SK-N-SH (cell line): Measurements from ENCODE around the gene SCARB1. TPM values are rescaled to one million over a fixed set of nuclear protein-coding genes. Genes with fewer than 3 reads are reported as not detected.

ENCODE experiments used
- CTCF ChIA-PET: fragments of 300-600, 350-600 bp; formaldehyde crosslinking; extraction: SDS; loops from one replicate; lab custom pipeline; 2021; lab: Yijun Ruan, JAX
- POLR2A ChIA-PET: fragments of 350-600 bp; sonication (Branson Sonifier 250); formaldehyde crosslinking; extraction: SDS; loops from one replicate; lab custom pipeline; 2020; ENCODE audit warnings: antibody characterized with exemption, inconsistent platforms; lab: Yijun Ruan, JAX
- DNase-seq: peaks from one replicate; pipeline ENCODE4 v3.0.0; 2012
- H2AFZ ChIP-seq: fragments of 200-600 bp; sonication (generic); 2 replicates; pipeline ENCODE4 v1.8.1; 2016; ENCODE audit warnings: antibody characterized with exemption, mild to moderate bottlenecking, low read depth
- H3F3A ChIP-seq: fragments of 200-600 bp; sonication (generic); replicated peaks from 2 replicates; pipeline ENCODE3; 2016; ENCODE audit warnings: antibody characterized with exemption, mild to moderate bottlenecking; ENCODE audit not compliant: insufficient read depth
- H3K27ac ChIP-seq, 2 experiments: fragments of 200-500 bp in 1 of 2; fragments of 200-600 bp in 1 of 2; sonication (Bioruptor generic) in 1 of 2; sonication (generic), shearing (Covaris generic) in 1 of 2; 2 replicates each; pipeline versions ENCODE4 v1.5.1 to v1.6.1; 2014 to 2016; ENCODE audit warnings: low read depth in 2 of 2, inconsistent platforms in 1 of 2, low read length in 1 of 2, mild to moderate bottlenecking in 1 of 2, mixed read lengths in 1 of 2
- H3K27me3 ChIP-seq: fragments of 200-600 bp; sonication (generic), shearing (Covaris generic); 2 replicates; pipeline ENCODE4 v1.6.1; 2016; ENCODE audit warnings: mixed run types; ENCODE audit not compliant: insufficient read depth
- H3K36me3 ChIP-seq, 2 experiments: fragments of 200-500 bp in 1 of 2; fragments of 200-600 bp in 1 of 2; sonication (Bioruptor generic) in 1 of 2; sonication (generic) in 1 of 2; replicated peaks in 1 of 2; 2 replicates each; pipeline versions ENCODE3 to v1.5.1; 2014 to 2016; ENCODE audit warnings: low read length in 1 of 2, mild to moderate bottlenecking in 1 of 2; ENCODE audit not compliant: insufficient read depth in 2 of 2, control insufficient read depth in 1 of 2
- H3K4me1 ChIP-seq, 2 experiments: fragments of 200-500 bp in 1 of 2; fragments of 200-600 bp in 1 of 2; sonication (Bioruptor generic) in 1 of 2; sonication (generic), shearing (Covaris generic) in 1 of 2; 2 replicates each; pipeline versions ENCODE4 v1.5.1 to v1.6.1; 2014 to 2016; ENCODE audit warnings: low read depth in 1 of 2, low read length in 1 of 2, mixed run types in 1 of 2; ENCODE audit not compliant: insufficient read depth in 2 of 2, control insufficient read depth in 1 of 2
- H3K4me2 ChIP-seq: fragments of 200-600 bp; sonication (generic), shearing (Covaris generic); 2 replicates; pipeline ENCODE4 v1.6.1; 2017; ENCODE audit warnings: mixed run types
- H3K4me3 ChIP-seq, 2 experiments: fragments of 200-500 bp in 1 of 2; fragments of 200-600 bp in 1 of 2; sonication (Bioruptor generic) in 1 of 2; sonication (generic), shearing (Covaris generic) in 1 of 2; 2 replicates each; pipeline versions ENCODE4 v1.5.1 to v1.8.1; 2014 to 2016; ENCODE audit warnings: low read depth in 2 of 2, inconsistent platforms in 1 of 2, low read length in 1 of 2, mild to moderate bottlenecking in 1 of 2, mixed read lengths in 1 of 2, moderate library complexity in 1 of 2
- H3K79me2 ChIP-seq: fragments of 200-600 bp; sonication (generic); 2 replicates; pipeline ENCODE4 v1.8.1; 2017; ENCODE audit warnings: mild to moderate bottlenecking; ENCODE audit not compliant: insufficient read depth
- H3K9ac ChIP-seq: fragments of 200-600 bp; sonication (generic); 2 replicates; pipeline ENCODE4 v1.6.1; 2017; ENCODE audit warnings: mixed run types
- H3K9me2 ChIP-seq: fragments of 200-600 bp; sonication (generic); 2 replicates; pipeline ENCODE4 v1.6.1; 2017; ENCODE audit warnings: mixed run types
- H3K9me3 ChIP-seq: fragments of 200-600 bp; sonication (generic); 2 replicates; pipeline ENCODE4 v1.6.1; 2017; ENCODE audit warnings: mixed run types, mild to moderate bottlenecking, moderate library complexity
- H4K20me1 ChIP-seq: fragments of 200-600 bp; sonication (generic); 2 replicates; pipeline ENCODE4 v1.6.1; 2017; ENCODE audit warnings: mild to moderate bottlenecking, mixed run types; ENCODE audit not compliant: insufficient read depth
- CHD2 ChIP-seq: fragments of 150-350 bp; IDR thresholded peaks from 2 replicates; pipeline ENCODE4 v1.6.1; 2018; ENCODE audit warnings: low read length; ENCODE audit not compliant: partially characterized antibody
- EP300 ChIP-seq, 2 experiments: IDR thresholded peaks; 2 replicates each; pipeline versions ENCODE4 v1.4.0 to v1.6.1; 2012; ENCODE audit warnings: borderline replicate concordance in 1 of 2, low read depth in 1 of 2, low read length in 1 of 2
- FOSL2 ChIP-seq: IDR thresholded peaks from 2 replicates; pipeline ENCODE4 v1.4.0; 2012; ENCODE audit warnings: low read depth, mild to moderate bottlenecking, moderate library complexity, borderline replicate concordance
- FOXJ3 ChIP-seq: sonication (generic); formaldehyde crosslinking; IDR thresholded peaks from 2 replicates; pipeline ENCODE4 v1.5.1; 2020; ENCODE audit warnings: mild to moderate bottlenecking, missing genetic modification reagents
- GATA2 ChIP-seq: sonication (generic); formaldehyde crosslinking; IDR thresholded peaks from 2 replicates; pipeline ENCODE4 v1.5.0; 2020; ENCODE audit warnings: mild to moderate bottlenecking, missing genetic modification reagents
- IRF3 ChIP-seq: fragments of 150-350 bp; IDR thresholded peaks from 2 replicates; pipeline ENCODE4 v1.6.1; 2016; ENCODE audit warnings: mild to moderate bottlenecking, low read depth, low read length
- MXI1 ChIP-seq: IDR thresholded peaks from 2 replicates; pipeline ENCODE4 v1.6.1; 2012; ENCODE audit warnings: mild to moderate bottlenecking, low read depth, low read length, improper control_type of control experiment
- NFIC ChIP-seq: IDR thresholded peaks from 2 replicates; pipeline ENCODE4 v1.4.0; 2012; ENCODE audit warnings: borderline replicate concordance
- NRF1 ChIP-seq: IDR thresholded peaks from 2 replicates; pipeline ENCODE4 v1.6.1; 2012; ENCODE audit warnings: low read depth, mild to moderate bottlenecking, low read length
- RXRA ChIP-seq: IDR thresholded peaks from 2 replicates; pipeline ENCODE4 v1.4.0; 2012; ENCODE audit warnings: low read depth, mild to moderate bottlenecking, borderline replicate concordance
- SIN3A ChIP-seq: IDR thresholded peaks from 2 replicates; pipeline ENCODE4 v1.6.1; 2012; ENCODE audit warnings: low read depth, mild to moderate bottlenecking, low read length, moderate library complexity, borderline replicate concordance
- TEAD4 ChIP-seq: IDR thresholded peaks from 2 replicates; pipeline ENCODE4 v1.4.0; 2012; ENCODE audit warnings: mild to moderate bottlenecking, borderline replicate concordance; ENCODE audit not compliant: insufficient read depth
- WGBS: methylation state at CpG from one replicate; pipeline ENCODE4 v1.1.6; 2017; ENCODE audit warnings: low lambda C conversion rate; 5-methylcytosine and 5-hydroxymethylcytosine counted together
- polyA plus RNA-seq, 3 experiments: library from polyadenylated mRNA; depleted of rRNA; stranded (reverse); fragments of >200 nt; gene quantifications; 2 replicates each; pipeline ENCODE4 v1.2.3, GENCODE V29; 2012
- TF ChIP-seq, protein P1 (sequence below): IDR thresholded peaks from 2 replicates; pipeline ENCODE4 v1.6.1; 2012; ENCODE audit warnings: mild to moderate bottlenecking, low read depth, low read length, moderate library complexity

SCARB1 gene
- polyA plus RNA-seq, 1 of the 3 experiments (the other 2 are of a cell fraction): 33.0 TPM

DNA sequence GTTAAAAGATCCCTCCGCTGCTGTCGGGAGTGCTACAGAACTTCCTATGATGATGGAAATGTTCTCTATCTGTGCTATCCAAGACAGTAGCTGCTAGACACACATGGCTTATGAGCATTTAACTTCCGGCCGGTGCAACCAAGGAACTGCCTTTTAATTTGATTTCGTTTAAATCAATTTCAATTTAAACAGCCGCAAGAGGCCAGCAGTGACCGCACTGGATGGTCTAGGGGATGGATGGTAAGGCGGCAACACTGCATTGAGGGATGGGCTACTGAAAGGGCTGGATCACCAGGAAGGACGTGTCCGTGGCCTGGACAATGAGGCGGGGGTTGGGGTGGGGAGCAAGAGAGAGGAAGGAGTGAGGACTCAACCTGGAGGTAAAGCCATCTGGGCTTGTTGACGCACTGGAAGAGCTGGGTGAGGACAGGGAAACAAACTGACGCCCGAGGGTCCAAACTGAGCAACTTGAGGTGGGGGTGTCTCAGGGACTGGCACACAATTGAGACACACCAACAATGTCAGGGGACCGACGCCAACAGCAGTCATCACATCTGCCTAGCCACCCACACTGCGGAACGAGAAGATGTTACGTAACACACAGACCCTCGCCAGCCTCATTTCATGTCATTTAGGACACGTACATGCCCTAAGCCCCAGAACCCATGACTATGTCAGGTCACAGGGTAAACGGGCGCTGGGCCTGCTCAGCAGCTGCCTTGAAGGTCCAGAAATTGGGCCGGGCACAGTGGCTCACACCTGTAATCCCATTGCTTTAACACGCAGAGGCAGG, 57.6 kb downstream of the SCARB1 start:
- ChIA-PET POLR2A (no interaction called here), CTCF (interaction anchor here (0.6 to 1.8 kb wide), 4 partner anchors 9 to 101 kb away, joined by 3 to 4 read pairs (median 3); no protein-coding TSS in a partner anchor)
- TF ChIP-seq EP300 (IDR thresholded peaks at IDR 0.05; ENCODE audit: borderline replicate concordance in 1 of 2, low read depth in 1 of 2, low read length in 1 of 2) (no peak), MXI1 (no peak), IRF3 (no peak), NFIC (no peak), SIN3A (no peak), FOSL2 (no peak)
- peak overlapping the region in 1 of 2 experiments; percentile 23; a peak in 1 of 4 replicates for H3K27ac ChIP-seq
- no peak overlapping the region for H3K4me2 ChIP-seq
- no peaks in the 10 kb centered on the region for H3K9me2 ChIP-seq
- no peaks in the 10 kb centered on the region for H3K27me3 ChIP-seq
- H3K79me2 ChIP-seq: no peaks in the 10 kb centered on the region
- H2AFZ ChIP-seq: no peak overlapping the region
- no peaks in the 10 kb centered on the region for H3F3A ChIP-seq
- no peaks in the 10 kb centered on the region for H3K36me3 ChIP-seq
- H3K9ac ChIP-seq: no peak overlapping the region
- peaks cover 0 to 32% of the 10 kb centered on the region in 2 experiments; a peak in 1 of 4 replicates for H3K4me1 ChIP-seq
- no peak for DNase-seq
- H3K4me3 ChIP-seq: no peak overlapping the region
- no peaks in the 10 kb centered on the region for H3K9me3 ChIP-seq
- H4K20me1 ChIP-seq: no peaks in the 10 kb centered on the region
- 95% methylated on average over 23 of the region's 25 CpGs for WGBS

GRCh38 chr12:124805050-124805449, 58.6 kb downstream of the SCARB1 start:
- POLR2A ChIA-PET: interaction anchor here (1.0 to 1.4 kb wide), 2 partner anchors 29 to 36 kb away, joined by 3 to 4 read pairs; no protein-coding TSS in a partner anchor
- no peak for DNase-seq
- CTCF ChIA-PET: interaction anchor here (0.7 to 1.8 kb wide), 3 partner anchors 32 to 101 kb away, joined by 3 to 12 read pairs (median 5); no protein-coding TSS in a partner anchor

More at GRCh38 chr12:124805050-124805449, 58.6 kb downstream of the SCARB1 start:
- H3K27me3 ChIP-seq: no peaks in the 10 kb centered on the region
- peak overlapping the region in 1 of 2 experiments; percentile 70; a peak in 1 of 4 replicates for H3K27ac ChIP-seq
- H3K4me1 ChIP-seq: peaks cover 0 to 38% of the 10 kb centered on the region in 2 experiments; a peak in 1 of 4 replicates
- 100% methylated on average over 3 of the region's 3 CpGs for WGBS
- no peak overlapping the region for H3K4me3 ChIP-seq
- no peaks in the 10 kb centered on the region for H3K79me2 ChIP-seq
- no peaks in the 10 kb centered on the region for H3K36me3 ChIP-seq
- no peak overlapping the region for H3K4me2 ChIP-seq
- H3K9ac ChIP-seq: no peak overlapping the region
- H4K20me1 ChIP-seq: no peaks in the 10 kb centered on the region
- H3K9me3 ChIP-seq: no peaks in the 10 kb centered on the region
- H3K9me2 ChIP-seq: no peaks in the 10 kb centered on the region
- TF ChIP-seq NFIC: no peak
- TF ChIP-seq GATA2: no peak
- no peak for TF ChIP-seq NRF1
- TF ChIP-seq, protein P1, sequence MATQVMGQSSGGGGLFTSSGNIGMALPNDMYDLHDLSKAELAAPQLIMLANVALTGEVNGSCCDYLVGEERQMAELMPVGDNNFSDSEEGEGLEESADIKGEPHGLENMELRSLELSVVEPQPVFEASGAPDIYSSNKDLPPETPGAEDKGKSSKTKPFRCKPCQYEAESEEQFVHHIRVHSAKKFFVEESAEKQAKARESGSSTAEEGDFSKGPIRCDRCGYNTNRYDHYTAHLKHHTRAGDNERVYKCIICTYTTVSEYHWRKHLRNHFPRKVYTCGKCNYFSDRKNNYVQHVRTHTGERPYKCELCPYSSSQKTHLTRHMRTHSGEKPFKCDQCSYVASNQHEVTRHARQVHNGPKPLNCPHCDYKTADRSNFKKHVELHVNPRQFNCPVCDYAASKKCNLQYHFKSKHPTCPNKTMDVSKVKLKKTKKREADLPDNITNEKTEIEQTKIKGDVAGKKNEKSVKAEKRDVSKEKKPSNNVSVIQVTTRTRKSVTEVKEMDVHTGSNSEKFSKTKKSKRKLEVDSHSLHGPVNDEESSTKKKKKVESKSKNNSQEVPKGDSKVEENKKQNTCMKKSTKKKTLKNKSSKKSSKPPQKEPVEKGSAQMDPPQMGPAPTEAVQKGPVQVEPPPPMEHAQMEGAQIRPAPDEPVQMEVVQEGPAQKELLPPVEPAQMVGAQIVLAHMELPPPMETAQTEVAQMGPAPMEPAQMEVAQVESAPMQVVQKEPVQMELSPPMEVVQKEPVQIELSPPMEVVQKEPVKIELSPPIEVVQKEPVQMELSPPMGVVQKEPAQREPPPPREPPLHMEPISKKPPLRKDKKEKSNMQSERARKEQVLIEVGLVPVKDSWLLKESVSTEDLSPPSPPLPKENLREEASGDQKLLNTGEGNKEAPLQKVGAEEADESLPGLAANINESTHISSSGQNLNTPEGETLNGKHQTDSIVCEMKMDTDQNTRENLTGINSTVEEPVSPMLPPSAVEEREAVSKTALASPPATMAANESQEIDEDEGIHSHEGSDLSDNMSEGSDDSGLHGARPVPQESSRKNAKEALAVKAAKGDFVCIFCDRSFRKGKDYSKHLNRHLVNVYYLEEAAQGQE: no peak
- TF ChIP-seq RXRA: no peak
- no peak for TF ChIP-seq TEAD4
- TF ChIP-seq MXI1: no peak
- no peak for TF ChIP-seq FOXJ3 (CRISPR knock-in tag)
- no peak for TF ChIP-seq CHD2
- no peaks in the 10 kb centered on the region for H3F3A ChIP-seq
- no peak overlapping the region for H2AFZ ChIP-seq
